Lower lobe of right lung (tissue), 2 donors: ENCODE results near the gene CEMIP. TPM values are rescaled to one million over a fixed set of nuclear protein-coding genes. Genes with fewer than 3 reads are reported as not detected.

ENCODE experiments used
- ATAC-seq, 2 donors: fragments of 200-7000 bp; cut with Tn5 transposase; one replicate each; pipeline ENCODE4 v1.9.1; 2020 to 2022; ENCODE audit warnings: mild to moderate bottlenecking in 2 of 2, moderate library complexity in 2 of 2
- DNase-seq: peaks from one replicate; pipeline ENCODE4 v3.0.0-alpha.2; 2020
- H3K27ac ChIP-seq: fragments of 200-600 bp; one replicate; pipeline ENCODE4 v1.8.0; 2022
- H3K27me3 ChIP-seq: fragments of 200-600 bp; one replicate; pipeline ENCODE4 v1.8.0; 2022; ENCODE audit warnings: low read depth
- H3K36me3 ChIP-seq: fragments of 200-600 bp; one replicate; pipeline ENCODE4 v1.8.0; 2022; ENCODE audit warnings: mild to moderate bottlenecking
- H3K4me1 ChIP-seq: fragments of 200-600 bp; one replicate; pipeline ENCODE4 v1.8.0; 2022
- H3K4me3 ChIP-seq: fragments of 200-600 bp; one replicate; pipeline ENCODE4 v1.8.0; 2022; ENCODE audit warnings: mild to moderate bottlenecking
- H3K9me3 ChIP-seq: fragments of 200-600 bp; one replicate; pipeline ENCODE4 v1.8.0; 2022
- intact Hi-C: fragments of 100-400 bp; cut with DNase I; formaldehyde crosslinking; loops from one replicate; pipeline ENCODE4 v1.11.0; 2022
- total RNA-seq: library from RNA; stranded (reverse); fragmentation: NEBNext Ultra II Directional; extraction: Animal tissue kit (Norgen Biotek cat#: 25700); gene quantifications from one replicate; pipeline ENCODE4 v1.2.1, GENCODE V29; 2021
- TF ChIP-seq, protein P1 (sequence below): fragments of 200-600 bp; IDR thresholded peaks from one replicate; pipeline ENCODE4 v1.8.0; 2022; ENCODE audit warnings: antibody characterized with exemption, mild to moderate bottlenecking
- donor health status: DM: no; HTN: yes; CAD: no; lungs with severe emphysema.

CEMIP gene
- total RNA-seq, 1 donor from 2014 or later: 7.3 TPM

DNA sequence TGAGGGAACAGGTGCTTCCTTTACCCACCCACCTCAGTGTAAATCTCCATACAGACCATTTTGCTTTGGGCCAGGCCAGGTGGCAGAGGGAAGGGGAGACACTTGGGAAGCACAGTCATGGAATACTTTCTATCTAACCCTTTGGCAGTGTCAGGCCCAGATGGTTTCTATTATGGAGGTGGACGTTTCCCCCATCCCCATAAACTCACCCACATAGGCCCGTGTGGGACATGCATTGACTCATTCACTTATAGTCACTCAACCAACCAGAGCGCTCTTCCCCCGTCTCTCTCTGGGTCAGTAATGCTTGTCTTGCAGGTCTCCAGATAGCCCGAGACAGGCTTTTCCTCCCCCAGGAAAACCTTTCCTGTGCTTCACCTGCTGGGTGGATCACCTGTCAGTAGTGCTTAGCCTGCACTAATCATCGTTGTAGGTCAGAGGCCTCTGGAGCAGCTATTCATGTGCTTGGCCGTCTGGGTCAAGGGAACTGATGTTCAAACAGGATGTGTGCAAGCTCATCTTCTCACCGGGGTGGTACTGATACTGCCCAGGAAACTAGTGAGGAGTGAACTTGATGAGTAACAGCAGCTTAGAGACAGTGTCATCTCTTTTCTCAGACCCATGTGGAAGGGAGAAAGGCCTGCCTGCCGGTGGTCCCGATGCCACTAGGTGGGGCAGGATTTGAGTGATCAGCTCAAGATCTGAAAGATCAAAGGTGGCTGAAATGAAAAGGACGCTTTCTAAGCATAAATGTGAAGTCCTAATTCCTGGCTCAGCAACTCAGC lies 67.1 kb downstream of the CEMIP start:
- intact Hi-C loops: no loop called here
- DNase-seq: no peak

DNA sequence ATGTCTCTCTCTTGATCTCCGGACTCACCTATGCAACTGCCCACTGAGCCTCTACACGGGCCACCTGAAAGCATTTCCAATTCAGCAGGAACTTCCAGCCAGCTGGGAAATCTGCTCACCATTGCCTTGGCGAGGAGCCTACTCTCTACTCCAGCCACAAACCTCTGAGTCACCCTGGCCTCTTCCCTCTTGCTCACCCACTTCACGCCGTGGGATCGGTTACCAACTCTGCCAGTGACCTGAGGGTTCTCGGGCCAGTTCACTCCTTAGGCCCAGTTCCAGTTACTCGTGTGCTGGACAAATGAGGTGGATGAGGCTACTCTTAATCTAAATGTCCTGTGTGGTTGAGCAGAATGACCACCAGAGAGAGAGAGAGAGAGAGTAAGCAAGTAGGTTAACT lies 70.1 kb downstream of the CEMIP start:
- H3K27ac ChIP-seq: no peak overlapping the region
- DNase-seq: peak; percentile 73

More for the DNA sequence above, 67.1 kb downstream of the CEMIP start:
- H3K4me3 ChIP-seq: no peak overlapping the region
- no peaks in the 10 kb centered on the region for H3K27me3 ChIP-seq
- ATAC-seq: no peak
- H3K36me3 ChIP-seq: no peaks in the 10 kb centered on the region
- H3K4me1 ChIP-seq: peaks cover 7% of the 10 kb centered on the region
- TF ChIP-seq, protein P1, sequence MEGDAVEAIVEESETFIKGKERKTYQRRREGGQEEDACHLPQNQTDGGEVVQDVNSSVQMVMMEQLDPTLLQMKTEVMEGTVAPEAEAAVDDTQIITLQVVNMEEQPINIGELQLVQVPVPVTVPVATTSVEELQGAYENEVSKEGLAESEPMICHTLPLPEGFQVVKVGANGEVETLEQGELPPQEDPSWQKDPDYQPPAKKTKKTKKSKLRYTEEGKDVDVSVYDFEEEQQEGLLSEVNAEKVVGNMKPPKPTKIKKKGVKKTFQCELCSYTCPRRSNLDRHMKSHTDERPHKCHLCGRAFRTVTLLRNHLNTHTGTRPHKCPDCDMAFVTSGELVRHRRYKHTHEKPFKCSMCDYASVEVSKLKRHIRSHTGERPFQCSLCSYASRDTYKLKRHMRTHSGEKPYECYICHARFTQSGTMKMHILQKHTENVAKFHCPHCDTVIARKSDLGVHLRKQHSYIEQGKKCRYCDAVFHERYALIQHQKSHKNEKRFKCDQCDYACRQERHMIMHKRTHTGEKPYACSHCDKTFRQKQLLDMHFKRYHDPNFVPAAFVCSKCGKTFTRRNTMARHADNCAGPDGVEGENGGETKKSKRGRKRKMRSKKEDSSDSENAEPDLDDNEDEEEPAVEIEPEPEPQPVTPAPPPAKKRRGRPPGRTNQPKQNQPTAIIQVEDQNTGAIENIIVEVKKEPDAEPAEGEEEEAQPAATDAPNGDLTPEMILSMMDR: no peak
- no peak overlapping the region for H3K27ac ChIP-seq
- no peaks in the 10 kb centered on the region for H3K9me3 ChIP-seq

DNA sequence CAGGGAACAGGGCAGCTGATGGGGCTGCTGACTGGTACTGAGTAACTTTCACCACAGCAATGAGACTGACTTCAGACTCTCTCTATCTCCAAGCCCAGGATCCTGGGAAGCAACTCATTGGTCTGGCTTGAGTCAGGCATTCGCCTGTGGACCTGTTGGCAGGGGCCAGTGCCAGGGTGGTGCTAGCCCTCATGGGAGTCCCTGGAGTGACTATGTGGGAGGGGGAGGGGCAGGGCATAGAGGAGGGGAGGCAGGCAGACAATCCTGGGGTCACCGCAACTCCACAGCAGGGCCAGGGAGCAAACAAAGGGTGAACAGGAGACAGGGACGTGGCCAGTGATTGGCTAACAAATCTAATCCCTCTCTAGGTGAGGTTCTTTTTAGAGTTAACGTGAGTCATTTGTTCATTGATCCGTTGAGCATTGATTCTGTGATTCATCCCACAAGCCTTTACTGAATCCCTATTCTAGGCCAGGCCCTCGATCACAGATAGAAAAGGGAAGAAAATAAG lies 71.8 kb downstream of the CEMIP start:
- H3K4me3 ChIP-seq: no peak overlapping the region
- no peaks in the 10 kb centered on the region for H3K36me3 ChIP-seq
- intact Hi-C loops: no loop called here
- ATAC-seq: no peak
- H3K27ac ChIP-seq: no peak overlapping the region
- peaks cover 26% of the 10 kb centered on the region for H3K4me1 ChIP-seq
- TF ChIP-seq, protein P1: no peak
- DNase-seq: no peak
- H3K27me3 ChIP-seq: no peaks in the 10 kb centered on the region
- no peaks in the 10 kb centered on the region for H3K9me3 ChIP-seq

More for the DNA sequence above, 70.1 kb downstream of the CEMIP start:
- peak; percentile 82 to 85 for ATAC-seq
- Histone ChIP-seq H3K27me3 (no peaks in the 10 kb centered on the region), H3K4me1 (peaks cover 26% of the 10 kb centered on the region), H3K9me3 (no peaks in the 10 kb centered on the region), H3K36me3 (no peaks in the 10 kb centered on the region), H3K4me3 (no peak overlapping the region)
- TF ChIP-seq, protein P1: no peak
- intact Hi-C loops: no loop called here

DNA sequence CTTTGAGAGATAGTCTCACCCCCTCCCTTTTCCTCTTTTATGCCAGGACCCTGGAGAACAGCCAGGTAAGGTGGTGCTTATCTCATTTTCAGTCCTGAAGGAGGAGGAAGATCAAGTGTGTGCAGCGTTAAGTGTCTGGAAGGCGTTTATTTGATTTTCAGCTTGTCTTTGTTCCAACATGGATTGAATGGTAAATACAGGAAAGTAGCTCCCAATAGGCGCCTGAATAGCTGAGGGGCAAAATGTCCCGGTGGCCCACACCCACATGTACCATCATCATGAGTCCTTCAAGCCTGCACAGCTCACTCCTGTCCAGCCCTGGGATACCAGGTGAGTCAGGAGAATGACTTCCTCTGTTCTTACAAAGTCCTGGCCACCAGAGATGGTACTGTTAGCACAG lies 73.5 kb downstream of the CEMIP start:
- Histone ChIP-seq H3K4me3 (no peak overlapping the region), H3K4me1 (peaks cover 42% of the 10 kb centered on the region), H3K36me3 (no peaks in the 10 kb centered on the region), H3K9me3 (no peaks in the 10 kb centered on the region), H3K27me3 (no peaks in the 10 kb centered on the region), H3K27ac (no peak overlapping the region)
- intact Hi-C loops: no loop called here
- ATAC-seq (peak; percentile 67 to 78), DNase-seq (no peak)
- TF ChIP-seq, protein P1: no peak

DNA sequence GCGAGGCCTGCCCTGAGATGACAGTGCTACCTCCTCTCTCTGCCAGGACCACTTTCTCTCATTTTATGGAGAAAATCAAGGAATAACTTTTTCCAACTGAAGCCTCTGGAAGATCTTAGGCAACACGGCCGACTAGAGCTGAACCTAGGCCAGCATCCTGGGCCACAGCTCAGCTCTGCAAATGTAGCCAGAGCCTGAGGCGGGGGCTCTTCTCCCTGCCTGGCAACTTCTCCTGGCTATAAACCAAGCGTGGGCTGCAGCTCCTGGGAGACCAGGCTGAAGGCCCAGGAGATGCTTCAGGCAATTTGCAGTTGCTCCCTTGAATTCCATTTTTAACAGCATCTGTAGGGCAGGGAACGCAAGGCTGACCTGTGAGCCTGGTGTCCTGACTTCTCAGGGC lies 74.9 kb downstream of the CEMIP start:
- intact Hi-C loops: no loop called here
- H3K4me1 ChIP-seq: peaks cover 45% of the 10 kb centered on the region
- DNase-seq: no peak
- TF ChIP-seq, protein P1: no peak
- H3K4me3 ChIP-seq: no peak overlapping the region
- ATAC-seq: no peak
- no peaks in the 10 kb centered on the region for H3K27me3 ChIP-seq
- no peak overlapping the region for H3K27ac ChIP-seq
- no peaks in the 10 kb centered on the region for H3K9me3 ChIP-seq
- no peaks in the 10 kb centered on the region for H3K36me3 ChIP-seq
